Vein endothelial cell (primary cell): ENCODE measurements around the gene IL9. TPM values are rescaled to one million over a fixed set of nuclear protein-coding genes. Genes with fewer than 3 reads are reported as not detected.

ENCODE experiments used
- total RNA-seq: library from RNA; depleted of rRNA; stranded (reverse); fragments of >200 nt; gene quantifications from 2 replicates; pipeline ENCODE4 v1.2.3, GENCODE V29; 2012

IL9 gene
- not detected in 2 replicates for total RNA-seq

GRCh38 chr5:135895474-135896006, at the start of gene IL9:
IL9 (minus strand) TSS chr5:135895841; CDS start chr5:135895816, 25 bp downstream.

Other genes starting within 250 kb of the IL9 start
- not detected in 2 replicates for gene SLC25A48, start 61.2 kb downstream of the IL9 start, total RNA-seq
- not detected in 2 replicates for gene LECT2, start 59.1 kb upstream of the IL9 start, total RNA-seq
- gene TGFBI, start 133.1 kb upstream of the IL9 start, total RNA-seq: 7.6 and 22.9 TPM in 2 replicates
- 52.6 and 68.3 TPM in 2 replicates for gene SMAD5, start 237.0 kb upstream of the IL9 start, total RNA-seq